ENCODE results near the gene CIAO2B.
"Not testable (repeated sequence)": the region's sequence is repeated elsewhere in the genome, so short reads cannot be mapped to it uniquely, and the experiment has no call there.

CIAO2B gene

DNA sequence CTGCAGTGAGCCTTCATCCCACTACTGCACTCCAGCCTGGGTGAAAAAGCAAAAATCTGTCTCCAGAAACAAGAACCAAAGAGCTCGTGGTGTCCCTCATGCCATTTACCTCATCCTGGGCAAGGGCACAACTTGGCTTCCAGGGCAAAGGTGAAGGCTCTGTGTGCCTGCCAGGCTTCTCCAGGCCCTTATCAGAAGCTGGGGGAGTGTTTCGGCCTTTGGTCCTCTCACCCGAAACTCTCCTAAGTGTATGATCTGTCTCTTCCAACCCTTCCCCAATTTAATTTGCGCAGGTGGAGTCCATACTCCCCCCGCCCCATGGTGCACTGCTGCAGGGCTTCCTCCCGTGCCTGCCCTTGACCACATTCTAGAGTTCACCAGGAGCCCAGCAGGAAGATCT is 2.3 kb upstream of the CIAO2B start:
- no peak overlapping the region for H3K27ac ChIP-seq (ENCODE audit: low read depth, low read length)
- H3K9me3 ChIP-seq (ENCODE audit: control insufficient read depth, insufficient read depth, low read length), result no peaks in the 10 kb centered on the region
- peaks cover 15% of the 10 kb centered on the region for H3K36me3 ChIP-seq (ENCODE audit: control insufficient read depth, insufficient read depth, low read length)
- H3K9ac ChIP-seq (ENCODE audit: low read depth, low read length), result no peak overlapping the region
- H3K4me3 ChIP-seq (ENCODE audit: low read depth, low read length), result no peak overlapping the region
- H3K27me3 ChIP-seq (ENCODE audit: control insufficient read depth, insufficient read depth, low read length), result peaks cover 13% of the 10 kb centered on the region
- H3K4me1 ChIP-seq (ENCODE audit: control insufficient read depth, insufficient read depth, low read length), result 0 out of 2 replicates have a peak, but pooled peaks cover 5% of the 10 kb centered on the region

DNA sequence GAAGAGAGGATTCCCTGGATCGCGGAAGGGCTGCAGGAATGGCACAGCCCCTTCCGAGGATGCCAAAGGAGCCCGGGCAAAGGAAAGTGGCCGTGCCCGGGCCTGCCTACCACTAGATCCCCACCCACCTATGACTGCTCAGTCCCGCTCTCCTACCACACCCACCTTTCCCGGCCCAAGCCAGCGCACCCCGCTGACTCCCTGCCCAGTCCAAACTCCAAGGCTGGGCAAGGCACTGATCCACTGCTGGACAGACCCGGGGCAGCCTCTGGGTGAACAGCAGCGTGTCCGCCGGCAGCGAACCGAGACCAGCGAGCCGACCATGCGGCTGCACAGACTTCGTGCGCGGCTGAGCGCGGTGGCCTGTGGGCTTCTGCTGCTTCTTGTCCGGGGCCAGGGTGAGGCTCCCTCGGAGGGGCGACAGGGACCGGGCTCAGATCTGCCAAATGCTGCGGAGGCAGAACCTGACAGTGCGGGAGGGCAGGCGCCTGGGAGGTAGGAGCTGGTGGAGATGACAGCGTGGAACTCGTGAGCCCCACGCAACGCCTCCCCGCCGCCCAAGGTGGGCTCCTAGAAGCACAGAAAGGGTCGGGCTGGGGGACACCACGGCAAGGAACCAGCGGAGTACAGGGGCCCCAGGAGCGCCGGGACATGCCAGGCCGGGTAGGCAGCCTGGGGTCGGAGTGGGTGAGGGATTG is 1.3 kb upstream of the CIAO2B start, which contains the start of gene CES2:
CES2 (plus strand) TSS at position 203 of the 698 bp plus-strand sequence; CDS start at position 323, 120 bp downstream.
- Histone ChIP-seq H3K4me3 (ENCODE audit: low read depth, low read length) (peak within 1 kb of the TSS; percentile 72), H3K4me1 (ENCODE audit: control insufficient read depth, insufficient read depth, low read length) (0 out of 2 replicates have a peak, but pooled peaks cover 5% of the 10 kb centered on the region), H3K36me3 (ENCODE audit: control insufficient read depth, insufficient read depth, low read length) (peaks cover 5% of the 10 kb centered on the region), H3K27ac (ENCODE audit: low read depth, low read length) (no peak within 1 kb of the TSS), H3K27me3 (ENCODE audit: control insufficient read depth, insufficient read depth, low read length) (peaks cover 13% of the 10 kb centered on the region), H3K9ac (ENCODE audit: low read depth, low read length) (peak within 1 kb of the TSS; percentile 27), H3K9me3 (ENCODE audit: control insufficient read depth, insufficient read depth, low read length) (no peaks in the 10 kb centered on the region)

DNA sequence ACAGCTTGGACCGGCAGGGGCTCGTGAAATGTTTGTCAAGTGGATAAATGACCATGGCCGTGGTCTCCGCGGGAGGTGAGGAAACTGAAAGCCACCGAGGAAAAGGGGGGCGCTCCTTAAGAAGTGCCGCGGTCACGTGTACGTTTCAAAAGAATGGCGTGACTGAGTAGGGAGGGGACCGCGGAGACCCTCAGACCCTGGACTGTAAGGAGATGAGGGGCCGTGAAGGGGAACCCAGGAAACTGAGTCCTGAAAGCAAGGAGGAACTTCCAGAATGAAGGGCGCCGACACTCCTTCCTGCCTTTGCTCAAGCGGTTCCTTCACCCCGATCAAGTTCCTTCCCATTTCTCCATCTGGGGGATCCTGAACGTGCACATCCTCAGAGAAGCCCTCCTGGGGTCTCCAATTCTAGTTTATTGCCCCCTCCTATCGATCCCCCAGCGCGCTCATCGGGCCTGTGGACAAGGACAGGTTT is 674 bp upstream of the CIAO2B start:
- not testable (repeated sequence) for H3K36me3 ChIP-seq (ENCODE audit: control insufficient read depth, insufficient read depth, low read length); H3K27ac ChIP-seq (ENCODE audit: low read depth, low read length); H3K9me3 ChIP-seq (ENCODE audit: control insufficient read depth, insufficient read depth, low read length); H3K4me1 ChIP-seq (ENCODE audit: control insufficient read depth, insufficient read depth, low read length)
- peak overlapping the region; percentile 27 for H3K9ac ChIP-seq (ENCODE audit: low read depth, low read length)
- H3K4me3 ChIP-seq (ENCODE audit: low read depth, low read length), result peak overlapping the region; percentile 72
- H3K27me3 ChIP-seq (ENCODE audit: control insufficient read depth, insufficient read depth, low read length), result peaks cover 13% of the 10 kb centered on the region

DNA sequence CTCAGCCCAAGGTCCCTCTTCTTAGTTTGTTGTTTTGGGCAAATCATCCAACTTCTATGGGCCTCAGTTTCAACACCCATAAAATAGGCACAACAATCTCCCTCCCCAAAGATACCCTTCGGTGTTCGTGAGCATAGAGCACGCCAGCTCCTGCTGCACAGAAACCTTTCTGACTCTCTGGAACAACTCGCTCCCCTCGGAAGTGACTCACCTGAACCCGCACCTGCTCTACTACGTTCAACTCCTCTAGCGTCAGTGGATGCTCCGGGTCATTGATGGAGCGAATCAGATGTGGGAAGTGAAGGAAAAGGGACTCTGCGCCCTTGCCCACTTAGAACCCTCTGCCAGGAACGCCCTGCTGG is 445 bp downstream of the CIAO2B start:
- H3K9me3 ChIP-seq (ENCODE audit: control insufficient read depth, insufficient read depth, low read length), result no peaks in the 10 kb centered on the region
- H3K9ac ChIP-seq (ENCODE audit: low read depth, low read length), result peak overlapping the region; percentile 29; the same call in 1 of the 2 replicates
- H3K27me3 ChIP-seq (ENCODE audit: control insufficient read depth, insufficient read depth, low read length), result peaks cover 13% of the 10 kb centered on the region
- 0 out of 2 replicates have a peak, but pooled peaks cover 5% of the 10 kb centered on the region for H3K4me1 ChIP-seq (ENCODE audit: control insufficient read depth, insufficient read depth, low read length)
- no peak overlapping the region for H3K27ac ChIP-seq (ENCODE audit: low read depth, low read length)
- no peaks in the 10 kb centered on the region; the same call in 1 of the 2 replicates for H3K36me3 ChIP-seq (ENCODE audit: control insufficient read depth, insufficient read depth, low read length)
- H3K4me3 ChIP-seq (ENCODE audit: low read depth, low read length), result peak overlapping the region; percentile 72

DNA sequence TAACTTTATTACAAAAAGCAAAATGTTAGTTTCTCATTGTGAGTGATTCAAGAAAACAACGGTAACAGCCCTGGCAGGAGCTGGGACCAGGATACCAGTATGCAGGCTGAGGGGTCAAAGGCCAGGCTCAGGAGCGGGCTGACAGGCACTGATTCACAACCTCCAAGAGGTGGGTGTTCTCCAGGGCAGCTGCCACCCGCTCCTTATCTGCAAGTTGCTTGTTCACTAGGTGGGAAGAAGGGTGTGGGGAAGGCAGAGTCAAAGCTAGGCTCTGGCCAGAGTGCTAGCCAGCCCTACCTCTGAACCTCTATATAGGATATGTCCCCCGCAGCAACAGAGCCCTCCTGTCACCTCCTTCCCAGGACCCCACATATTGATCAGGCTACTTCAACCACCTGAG is 2.1 kb downstream of the CIAO2B start:
- H3K27me3 ChIP-seq (ENCODE audit: control insufficient read depth, insufficient read depth, low read length), result peaks cover 19% of the 10 kb centered on the region
- H3K36me3 ChIP-seq (ENCODE audit: control insufficient read depth, insufficient read depth, low read length), result no peaks in the 10 kb centered on the region; the same call in 1 of the 2 replicates
- H3K4me3 ChIP-seq (ENCODE audit: low read depth, low read length), result no peak overlapping the region
- no peak overlapping the region for H3K27ac ChIP-seq (ENCODE audit: low read depth, low read length)
- H3K9ac ChIP-seq (ENCODE audit: low read depth, low read length), result no peak overlapping the region
- H3K9me3 ChIP-seq (ENCODE audit: control insufficient read depth, insufficient read depth, low read length), result no peaks in the 10 kb centered on the region
- peaks cover 5% of the 10 kb centered on the region; the same call in 1 of the 2 replicates for H3K4me1 ChIP-seq (ENCODE audit: control insufficient read depth, insufficient read depth, low read length)

DNA sequence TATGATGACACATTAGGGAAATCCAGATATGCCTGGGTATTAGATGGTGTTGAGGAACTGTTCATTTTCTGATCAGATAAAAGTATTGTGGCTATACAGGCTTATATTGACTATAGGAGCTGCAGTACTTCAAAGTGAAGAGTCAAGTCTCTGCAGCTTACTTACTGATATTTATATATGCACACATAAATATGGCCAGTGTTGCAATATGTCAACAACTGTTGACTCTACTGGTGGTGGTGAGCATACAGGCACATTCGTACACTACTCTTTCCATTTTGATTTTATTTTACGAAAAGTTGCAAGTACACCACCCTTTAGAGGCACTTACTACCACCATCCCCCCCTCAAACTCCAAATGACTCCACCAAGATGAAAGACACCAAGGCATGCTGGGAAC is 2.5 kb downstream of the CIAO2B start:
- H3K36me3 ChIP-seq (ENCODE audit: control insufficient read depth, insufficient read depth, low read length), result no peaks in the 10 kb centered on the region; the same call in 1 of the 2 replicates
- no peak overlapping the region for H3K4me3 ChIP-seq (ENCODE audit: low read depth, low read length)
- peaks cover 23% of the 10 kb centered on the region for H3K27me3 ChIP-seq (ENCODE audit: control insufficient read depth, insufficient read depth, low read length)
- H3K4me1 ChIP-seq (ENCODE audit: control insufficient read depth, insufficient read depth, low read length), result peaks cover 5% of the 10 kb centered on the region; the same call in 1 of the 2 replicates
- H3K27ac ChIP-seq (ENCODE audit: low read depth, low read length), result no peak overlapping the region
- no peak overlapping the region for H3K9ac ChIP-seq (ENCODE audit: low read depth, low read length)
- H3K9me3 ChIP-seq (ENCODE audit: control insufficient read depth, insufficient read depth, low read length), result no peaks in the 10 kb centered on the region

DNA sequence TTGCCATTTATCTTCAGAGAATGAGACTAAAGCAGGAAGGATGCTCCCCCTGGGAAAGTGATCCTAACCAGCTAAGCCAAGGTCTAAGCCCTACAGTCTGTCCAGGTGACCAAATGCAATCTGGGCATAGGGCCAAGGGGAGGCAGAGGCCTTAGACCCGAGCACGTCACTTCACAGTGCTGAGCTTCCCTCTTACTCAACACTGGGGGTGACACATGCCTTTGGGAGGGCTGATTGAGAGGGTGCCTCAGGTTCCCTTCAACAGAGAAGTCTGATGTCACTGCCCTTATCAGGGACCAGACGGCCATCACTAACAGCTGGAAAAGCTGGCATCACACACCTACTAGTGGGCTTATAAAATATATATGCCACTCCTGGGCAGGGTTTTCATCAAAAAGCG is 4.0 kb downstream of the CIAO2B start:
- H3K4me1 ChIP-seq (ENCODE audit: control insufficient read depth, insufficient read depth, low read length), result peaks cover 2% of the 10 kb centered on the region; the same call in 1 of the 2 replicates
- no peaks in the 10 kb centered on the region for H3K9me3 ChIP-seq (ENCODE audit: control insufficient read depth, insufficient read depth, low read length)
- no peak overlapping the region for H3K4me3 ChIP-seq (ENCODE audit: low read depth, low read length)
- no peak overlapping the region for H3K9ac ChIP-seq (ENCODE audit: low read depth, low read length)
- H3K36me3 ChIP-seq (ENCODE audit: control insufficient read depth, insufficient read depth, low read length), result no peaks in the 10 kb centered on the region; the same call in 1 of the 2 replicates
- H3K27me3 ChIP-seq (ENCODE audit: control insufficient read depth, insufficient read depth, low read length), result peaks cover 32% of the 10 kb centered on the region
- H3K27ac ChIP-seq (ENCODE audit: low read depth, low read length), result no peak overlapping the region

DNA sequence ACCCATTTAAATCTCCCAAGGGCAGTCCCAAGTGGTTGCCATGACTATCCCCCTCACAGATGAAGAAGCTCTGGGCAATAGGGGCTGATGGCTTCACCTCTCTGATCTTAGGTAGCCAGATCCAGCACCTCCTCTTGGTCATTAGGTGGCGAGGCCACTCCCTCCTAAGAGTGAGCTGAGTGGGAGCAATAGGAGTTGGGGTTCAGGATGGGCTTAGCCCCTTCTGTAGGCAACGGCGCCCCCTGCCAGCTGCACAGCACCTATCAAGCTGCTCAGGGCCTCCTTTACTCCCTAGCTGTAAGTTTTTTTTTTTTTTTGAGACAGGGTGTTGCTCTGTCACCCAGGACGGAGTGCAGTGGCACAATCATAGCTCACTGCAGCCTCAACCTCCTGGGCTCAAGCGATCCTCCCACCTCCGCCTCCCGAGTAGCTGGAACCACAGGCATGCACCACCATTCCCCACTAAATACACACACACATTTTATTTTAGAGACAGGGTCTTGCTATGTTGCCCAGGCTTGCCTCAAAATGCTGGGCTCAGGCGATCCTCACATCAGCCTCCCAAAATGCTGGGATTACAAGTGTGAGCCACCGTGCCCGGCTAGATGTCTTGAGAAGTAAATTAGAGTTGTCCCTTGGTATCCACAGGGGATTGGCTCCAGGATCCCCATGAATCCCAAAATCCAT is 5.4 kb downstream of the CIAO2B start:
- Histone ChIP-seq H3K9me3 (ENCODE audit: control insufficient read depth, insufficient read depth, low read length) (no peaks in the 10 kb centered on the region), H3K4me1 (ENCODE audit: control insufficient read depth, insufficient read depth, low read length) (no peaks in the 10 kb centered on the region; the same call in 1 of the 2 replicates), H3K36me3 (ENCODE audit: control insufficient read depth, insufficient read depth, low read length) (no peaks in the 10 kb centered on the region; the same call in 1 of the 2 replicates), H3K27ac (ENCODE audit: low read depth, low read length) (no peak overlapping the region), H3K4me3 (ENCODE audit: low read depth, low read length) (no peak overlapping the region), H3K27me3 (ENCODE audit: control insufficient read depth, insufficient read depth, low read length) (peaks cover 41% of the 10 kb centered on the region), H3K9ac (ENCODE audit: low read depth, low read length) (no peak overlapping the region)

DNA sequence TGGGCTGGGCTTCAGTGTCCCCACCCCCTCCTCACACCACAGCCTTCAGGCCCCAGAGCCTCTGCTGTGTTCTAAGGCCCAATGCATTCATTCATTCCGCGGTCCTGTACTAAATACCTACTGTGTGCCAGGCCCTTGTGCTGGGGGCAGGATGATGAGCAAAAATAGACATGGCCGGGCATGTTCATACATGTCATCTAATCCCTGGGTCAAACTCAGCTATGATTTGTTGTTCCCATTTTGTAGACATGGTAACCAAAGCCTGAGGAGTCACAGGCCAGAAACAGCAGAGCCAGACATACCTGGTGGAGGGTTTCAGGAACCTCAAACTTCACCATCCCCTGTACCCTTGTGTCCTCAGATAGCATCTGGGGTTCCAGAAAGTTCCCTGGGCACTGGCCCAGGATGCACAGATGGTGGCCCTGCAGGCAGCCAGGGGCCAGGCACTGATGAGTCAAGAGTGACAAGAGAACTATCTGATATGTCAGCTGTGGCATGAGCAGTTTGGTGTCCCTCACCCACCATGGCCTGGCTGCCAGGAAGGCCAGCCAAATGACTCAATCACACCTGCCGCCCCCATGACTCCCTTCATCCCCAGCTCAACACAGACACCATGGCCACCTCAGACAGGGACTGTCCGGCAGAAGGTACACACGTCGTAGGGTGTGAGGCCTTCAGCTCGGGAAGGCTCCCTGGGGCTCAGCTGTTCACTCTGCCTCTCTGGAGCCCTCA is 6.1 kb downstream of the CIAO2B start:
- H3K4me1 ChIP-seq (ENCODE audit: control insufficient read depth, insufficient read depth, low read length), result no peaks in the 10 kb centered on the region; the same call in 1 of the 2 replicates
- H3K4me3 ChIP-seq (ENCODE audit: low read depth, low read length), result no peak overlapping the region
- H3K36me3 ChIP-seq (ENCODE audit: control insufficient read depth, insufficient read depth, low read length), result no peaks in the 10 kb centered on the region; the same call in 1 of the 2 replicates
- no peaks in the 10 kb centered on the region for H3K9me3 ChIP-seq (ENCODE audit: control insufficient read depth, insufficient read depth, low read length)
- no peak overlapping the region for H3K27ac ChIP-seq (ENCODE audit: low read depth, low read length)
- no peak overlapping the region for H3K9ac ChIP-seq (ENCODE audit: low read depth, low read length)
- H3K27me3 ChIP-seq (ENCODE audit: control insufficient read depth, insufficient read depth, low read length), result peaks cover 44% of the 10 kb centered on the region

DNA sequence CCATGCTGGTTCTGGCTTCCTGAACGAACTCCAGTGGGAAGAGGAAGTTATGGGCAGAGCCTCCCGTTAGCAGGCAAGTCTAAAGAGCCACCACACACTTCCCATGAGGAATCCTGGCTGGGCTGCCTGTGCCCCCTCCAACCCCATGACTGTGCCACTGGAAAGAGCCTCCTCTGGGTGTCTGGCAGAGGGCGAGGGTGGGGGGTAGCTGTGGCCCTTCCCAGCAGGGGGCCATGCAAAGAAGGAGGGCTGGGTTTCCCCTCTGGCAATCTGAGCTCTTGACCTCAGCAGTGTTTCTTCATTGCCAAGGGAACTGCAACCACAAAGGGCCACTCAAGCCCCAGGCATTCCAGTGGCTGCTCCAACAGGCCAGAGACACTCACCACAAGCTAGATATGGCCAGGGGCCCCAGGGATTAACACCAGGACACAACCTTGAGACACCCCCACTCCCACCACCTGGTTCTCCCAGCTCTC is 7.2 kb downstream of the CIAO2B start:
- Histone ChIP-seq H3K4me1 (ENCODE audit: control insufficient read depth, insufficient read depth, low read length) (no peaks in the 10 kb centered on the region; the same call in 1 of the 2 replicates), H3K4me3 (ENCODE audit: low read depth, low read length) (no peak overlapping the region), H3K9ac (ENCODE audit: low read depth, low read length) (no peak overlapping the region), H3K36me3 (ENCODE audit: control insufficient read depth, insufficient read depth, low read length) (no peaks in the 10 kb centered on the region; the same call in 1 of the 2 replicates), H3K27ac (ENCODE audit: low read depth, low read length) (no peak overlapping the region), H3K9me3 (ENCODE audit: control insufficient read depth, insufficient read depth, low read length) (no peaks in the 10 kb centered on the region), H3K27me3 (ENCODE audit: control insufficient read depth, insufficient read depth, low read length) (peaks cover 44% of the 10 kb centered on the region)
